Activated T-helper 1 cell treated with anti-CD3 and anti-CD28 coated beads, Interleukin-2, amount 50 U/mL, for 16 hours (primary cell): Measurements from ENCODE around the gene FPR1.
"Not testable (repeated sequence)": the region's sequence is repeated elsewhere in the genome, so short reads cannot be mapped to it uniquely, and the experiment has no call there.

Source experiments
- DNase-seq, 2 donors: peaks; one replicate each; pipeline ENCODE4 v3.0.0-alpha.2; 2020; ENCODE audit warnings: low read depth in 1 of 2, low spot score in 1 of 2

Gene FPR1

GRCh38 chr19:51738523-51738922 lies 13.2 kb downstream of the FPR1 start:
- DNase-seq = not testable (repeated sequence)

- no peak for DNase-seq
These were observed 13.8 kb downstream of the FPR1 start for GRCh38 chr19:51737924-51738323.

- DNase-seq = no peak
These were observed 14.3 kb downstream of the FPR1 start for GRCh38 chr19:51737389-51737788.

GRCh38 chr19:51735759-51736449 lies 15.8 kb downstream of the FPR1 start:
- DNase-seq = no peak

GRCh38 chr19:51733742-51734522 lies 17.7 kb downstream of the FPR1 start:
- DNase-seq = no peak

- DNase-seq = no peak
These were observed 21.9 kb downstream of the FPR1 start for GRCh38 chr19:51729781-51730180.

- DNase-seq = no peak
These were observed 24.3 kb downstream of the FPR1 start for GRCh38 chr19:51727349-51727880.

- DNase-seq = no peak
These were observed 25.6 kb downstream of the FPR1 start for GRCh38 chr19:51726049-51726448.

GRCh38 chr19:51724543-51724942 lies 27.1 kb downstream of the FPR1 start:
- DNase-seq = no peak

GRCh38 chr19:51722492-51722891 lies 29.2 kb downstream of the FPR1 start:
- DNase-seq = no peak

- no peak for DNase-seq
These were observed 29.8 kb downstream of the FPR1 start for GRCh38 chr19:51721905-51722304.

GRCh38 chr19:51719251-51719988 lies 32.3 kb downstream of the FPR1 start:
- DNase-seq = no peak

- no peak for DNase-seq
These were observed 34.8 kb downstream of the FPR1 start for GRCh38 chr19:51716925-51717324.

- DNase-seq = no peak
These were observed 35.8 kb downstream of the FPR1 start for GRCh38 chr19:51715850-51716249.

- no peak for DNase-seq
These were observed 36.8 kb downstream of the FPR1 start for GRCh38 chr19:51714848-51715247.

- DNase-seq = no peak
These were observed 38.1 kb downstream of the FPR1 start for GRCh38 chr19:51713319-51714285.

GRCh38 chr19:51712461-51713081 lies 39.1 kb downstream of the FPR1 start:
- DNase-seq = no peak

GRCh38 chr19:51711702-51712101 lies 40.0 kb downstream of the FPR1 start:
- DNase-seq = no peak

GRCh38 chr19:51710163-51710562 lies 41.5 kb downstream of the FPR1 start:
- DNase-seq = no peak

- DNase-seq = no peak
These were observed 42.1 kb downstream of the FPR1 start for GRCh38 chr19:51709575-51709974.
